PC-3 (cell line): Measurements from ENCODE around the gene ARMC3. TPM values are rescaled to one million over a fixed set of nuclear protein-coding genes. Genes with fewer than 3 reads are reported as not detected.

Source experiments
- ATAC-seq: fragments of 200-7000 bp; cut with Tn5 transposase; 2 replicates; pipeline ENCODE4 v1.9.1; 2020; ENCODE audit warnings: mild to moderate bottlenecking, moderate library complexity
- BruUV-seq: library from RNA; stranded (reverse); fragments of 400-500 nt; replicated peaks from 2 replicates; lab custom pipeline; 2021; lab: Mats Ljungman, UMichigan
- CTCF ChIA-PET: fragments of 300-600 bp; sonication (Branson Sonifier 250); formaldehyde crosslinking; loops from one replicate; lab custom pipeline; 2022; ENCODE audit warnings: antibody characterized with exemption; lab: Charles Lee
- POLR2A ChIA-PET: fragments of 300-600 bp; sonication (Branson Sonifier 250); formaldehyde crosslinking; loops from one replicate; lab custom pipeline; 2022; ENCODE audit warnings: antibody characterized with exemption; ENCODE audit not compliant: unreplicated experiment; lab: Charles Lee
- DNase-seq: peaks from one replicate; pipeline ENCODE4 v3.0.0-alpha.2; 2015
- H2AFZ ChIP-seq: fragments of 300-600 bp; sonication (generic); 2 replicates; pipeline ENCODE4 v1.6.0; 2016; ENCODE audit warnings: antibody characterized with exemption, low read length
- H3F3A ChIP-seq: fragments of 300-600 bp; sonication (generic); one replicate; pipeline ENCODE4 v1.6.0; 2017; ENCODE audit warnings: antibody characterized with exemption, low read length, control low read depth, mild to moderate bottlenecking; ENCODE audit not compliant: unreplicated experiment
- H3K27ac ChIP-seq: fragments of 300-600 bp; sonication (generic); 2 replicates; pipeline ENCODE4 v1.5.1; 2016; ENCODE audit warnings: mild to moderate bottlenecking, low read length
- H3K27me3 ChIP-seq: fragments of 300-600 bp; sonication (generic); 2 replicates; pipeline ENCODE4 v1.6.1; 2016; ENCODE audit warnings: low read length, mixed read lengths
- H3K36me3 ChIP-seq: fragments of 300-600 bp; sonication (generic); 2 replicates; pipeline ENCODE4 v1.6.1; 2016; ENCODE audit warnings: low read depth, mixed run types, low read length, mixed read lengths
- H3K4me1 ChIP-seq: fragments of 300-600 bp; sonication (generic); 2 replicates; pipeline ENCODE4 v1.5.1; 2016; ENCODE audit warnings: low read length; ENCODE audit not compliant: insufficient read depth
- H3K4me2 ChIP-seq: fragments of 300-600 bp; sonication (generic); 2 replicates; pipeline ENCODE4 v1.6.0; 2016; ENCODE audit warnings: low read length
- H3K4me3 ChIP-seq: fragments of 300-600 bp; sonication (generic); 2 replicates; pipeline ENCODE4 v1.5.1; 2016; ENCODE audit warnings: mild to moderate bottlenecking, low read length, mixed read lengths
- H3K79me2 ChIP-seq: fragments of 300-600 bp; sonication (generic); 2 replicates; pipeline ENCODE4 v1.6.1; 2017; ENCODE audit warnings: low read length, mixed read lengths
- H3K9ac ChIP-seq: fragments of 300-600 bp; sonication (generic); 2 replicates; pipeline ENCODE4 v1.6.0; 2016; ENCODE audit warnings: mild to moderate bottlenecking, low read length
- H3K9me2 ChIP-seq: fragments of 300-600 bp; sonication (generic); replicated peaks from 2 replicates; pipeline ENCODE4 v1.6.1; 2016; ENCODE audit warnings: mixed run types, low read length, mixed read lengths
- H3K9me3 ChIP-seq: fragments of 300-600 bp; sonication (generic); 2 replicates; pipeline ENCODE4 v1.6.1; 2016; ENCODE audit warnings: low read length, mixed read lengths
- H4K20me1 ChIP-seq: fragments of 300-600 bp; sonication (generic); 2 replicates; pipeline ENCODE4 v1.6.1; 2016; ENCODE audit warnings: low read length, mixed read lengths
- EZH2 ChIP-seq: fragments of 300-600 bp; sonication (generic); IDR thresholded peaks from one replicate; pipeline ENCODE4 v1.6.1; 2017; ENCODE audit warnings: antibody characterized with exemption, mild to moderate bottlenecking, low read length; ENCODE audit not compliant: unreplicated experiment
- EZH2phosphoT487 ChIP-seq: fragments of 300-600 bp; sonication (generic); IDR thresholded peaks from 2 replicates; pipeline ENCODE4 v1.6.1; 2018; ENCODE audit warnings: mild to moderate bottlenecking, antibody characterized with exemption, low read length, borderline replicate concordance
- intact Hi-C: fragments of 100-400 bp; cut with micrococcal nuclease; formaldehyde crosslinking; loops from 2 replicates; pipeline ENCODE4 v1.9.0; 2023
- total RNA-seq: library from RNA; depleted of rRNA; stranded (reverse); fragments of >200 nt; gene quantifications from 2 replicates; pipeline ENCODE4 v1.2.3, GENCODE V29; 2014
- TF ChIP-seq, protein P1 (sequence below): fragments of 300-600 bp; sonication (generic); conservative IDR thresholded peaks from 2 replicates; pipeline ENCODE4 v1.5.1; 2017; ENCODE audit warnings: antibody characterized with exemption, low read depth, mild to moderate bottlenecking, low read length

The ARMC3 gene
- total RNA-seq, 1 experiment from 2014 or later = 0.18 TPM

GRCh38 chr10:23055424-23056185 lies 127.8 kb downstream of the ARMC3 start:
- TF ChIP-seq EZH2 (no peak), EZH2phosphoT487 (no peak)
- TF ChIP-seq, protein P1, sequence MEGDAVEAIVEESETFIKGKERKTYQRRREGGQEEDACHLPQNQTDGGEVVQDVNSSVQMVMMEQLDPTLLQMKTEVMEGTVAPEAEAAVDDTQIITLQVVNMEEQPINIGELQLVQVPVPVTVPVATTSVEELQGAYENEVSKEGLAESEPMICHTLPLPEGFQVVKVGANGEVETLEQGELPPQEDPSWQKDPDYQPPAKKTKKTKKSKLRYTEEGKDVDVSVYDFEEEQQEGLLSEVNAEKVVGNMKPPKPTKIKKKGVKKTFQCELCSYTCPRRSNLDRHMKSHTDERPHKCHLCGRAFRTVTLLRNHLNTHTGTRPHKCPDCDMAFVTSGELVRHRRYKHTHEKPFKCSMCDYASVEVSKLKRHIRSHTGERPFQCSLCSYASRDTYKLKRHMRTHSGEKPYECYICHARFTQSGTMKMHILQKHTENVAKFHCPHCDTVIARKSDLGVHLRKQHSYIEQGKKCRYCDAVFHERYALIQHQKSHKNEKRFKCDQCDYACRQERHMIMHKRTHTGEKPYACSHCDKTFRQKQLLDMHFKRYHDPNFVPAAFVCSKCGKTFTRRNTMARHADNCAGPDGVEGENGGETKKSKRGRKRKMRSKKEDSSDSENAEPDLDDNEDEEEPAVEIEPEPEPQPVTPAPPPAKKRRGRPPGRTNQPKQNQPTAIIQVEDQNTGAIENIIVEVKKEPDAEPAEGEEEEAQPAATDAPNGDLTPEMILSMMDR = no peak
- no peaks in the 10 kb centered on the region for H3K9me3 ChIP-seq
- H3K4me3 ChIP-seq = no peak overlapping the region
- H3K4me1 ChIP-seq = peaks cover 25% of the 10 kb centered on the region
- no peaks in the 10 kb centered on the region for H3K36me3 ChIP-seq
- no peaks in the 10 kb centered on the region for H3F3A ChIP-seq
- no TSS peak for BruUV-seq
- ChIA-PET CTCF (no interaction called here), POLR2A (no interaction called here)
- no peak overlapping the region for H3K27ac ChIP-seq
- no peak overlapping the region for H3K4me2 ChIP-seq
- H4K20me1 ChIP-seq = no peaks in the 10 kb centered on the region
- no peaks in the 10 kb centered on the region for H3K9me2 ChIP-seq
- ATAC-seq (no peak), DNase-seq (no peak)
- no peak overlapping the region for H3K9ac ChIP-seq
- H3K27me3 ChIP-seq = no peaks in the 10 kb centered on the region
- intact Hi-C loops = no loop called here
- no peak overlapping the region for H2AFZ ChIP-seq
- no peaks in the 10 kb centered on the region for H3K79me2 ChIP-seq

DNA sequence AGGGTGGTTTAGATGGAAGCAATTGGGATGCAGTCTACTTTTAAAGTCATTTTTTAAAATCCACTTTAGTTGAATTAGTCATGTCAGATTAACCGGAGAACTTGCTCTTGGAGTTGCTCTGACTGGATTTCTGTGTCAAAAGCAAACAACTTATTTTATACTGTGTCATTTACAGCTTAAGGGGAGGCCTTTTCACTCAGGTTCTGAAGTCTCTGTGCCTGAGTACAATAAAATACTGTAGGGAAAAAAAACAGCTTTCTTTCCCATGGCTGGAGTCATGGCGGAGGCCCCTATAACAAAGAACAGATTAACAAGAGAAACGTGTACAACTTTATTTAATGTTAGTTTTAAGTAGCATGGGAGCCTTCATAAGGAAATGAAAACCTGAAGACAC lies 128.3 kb downstream of the ARMC3 start:
- Histone ChIP-seq H3K36me3 (no peaks in the 10 kb centered on the region), H3F3A (no peaks in the 10 kb centered on the region), H3K4me2 (no peak overlapping the region), H3K9me3 (no peaks in the 10 kb centered on the region), H3K9ac (no peak overlapping the region), H3K4me1 (peaks cover 25% of the 10 kb centered on the region), H3K27ac (no peak overlapping the region), H3K79me2 (no peaks in the 10 kb centered on the region), H4K20me1 (no peaks in the 10 kb centered on the region), H3K27me3 (no peaks in the 10 kb centered on the region), H2AFZ (no peak overlapping the region), H3K4me3 (no peak overlapping the region), H3K9me2 (no peaks in the 10 kb centered on the region)
- POLR2A ChIA-PET = no interaction called here
- CTCF ChIA-PET = no interaction called here
- no TSS peak for BruUV-seq
- DNase-seq (no peak), ATAC-seq (no peak)
- TF ChIP-seq, protein P1 = no peak
- TF ChIP-seq EZH2 (no peak), EZH2phosphoT487 (no peak)
- intact Hi-C loops = no loop called here

GRCh38 chr10:23058366-23058765 lies 130.5 kb downstream of the ARMC3 start:
- H3K4me3 ChIP-seq = no peak overlapping the region

More at GRCh38 chr10:23058366-23058765, 130.5 kb downstream of the ARMC3 start:
- TF ChIP-seq, protein P1 = no peak
- no peak for TF ChIP-seq EZH2
- TF ChIP-seq EZH2phosphoT487 = no peak
- Histone ChIP-seq H3K9me3 (no peaks in the 10 kb centered on the region), H3K27ac (no peak overlapping the region), H2AFZ (no peak overlapping the region), H3K79me2 (no peaks in the 10 kb centered on the region), H3K4me1 (peaks cover 3% of the 10 kb centered on the region), H3K4me2 (no peak overlapping the region), H3F3A (no peaks in the 10 kb centered on the region), H3K9ac (no peak overlapping the region), H4K20me1 (no peaks in the 10 kb centered on the region), H3K36me3 (no peaks in the 10 kb centered on the region), H3K27me3 (no peaks in the 10 kb centered on the region), H3K9me2 (no peaks in the 10 kb centered on the region)
- no TSS peak for BruUV-seq
- POLR2A ChIA-PET = no interaction called here
- CTCF ChIA-PET = no interaction called here
- ATAC-seq (no peak), DNase-seq (no peak)
- intact Hi-C loops = no loop called here
